Measurements from ENCODE around the gene AQP6.

GRCh38 chr12:49967777-49968250, 4.9 kb upstream of the AQP6 start:
- TF ChIP-seq POLR2A (IDR thresholded peaks at IDR 0.05) (no peak), CTCF (IDR thresholded peaks at IDR 0.05) (no peak)
